OCI-LY1 (cell line): Measurements from ENCODE around the gene RPL7A.

Source experiments
- EZH2 ChIP-seq: fragments of 200-600 bp; sonication (generic), shearing (Covaris generic); IDR thresholded peaks from 2 replicates; pipeline ENCODE4 v1.8.0; 2017; ENCODE audit warnings: borderline replicate concordance, mixed run types, mild to moderate bottlenecking, antibody characterized with exemption, low read length, moderate library complexity, mixed read lengths
- TF ChIP-seq, protein P1 (sequence below): fragments of 200-600 bp; sonication (generic), shearing (Covaris generic); IDR thresholded peaks from 2 replicates; pipeline ENCODE4 v1.5.1; 2017; ENCODE audit warnings: mild to moderate bottlenecking, antibody characterized with exemption, low read length, moderate library complexity, mixed read lengths

DNA sequence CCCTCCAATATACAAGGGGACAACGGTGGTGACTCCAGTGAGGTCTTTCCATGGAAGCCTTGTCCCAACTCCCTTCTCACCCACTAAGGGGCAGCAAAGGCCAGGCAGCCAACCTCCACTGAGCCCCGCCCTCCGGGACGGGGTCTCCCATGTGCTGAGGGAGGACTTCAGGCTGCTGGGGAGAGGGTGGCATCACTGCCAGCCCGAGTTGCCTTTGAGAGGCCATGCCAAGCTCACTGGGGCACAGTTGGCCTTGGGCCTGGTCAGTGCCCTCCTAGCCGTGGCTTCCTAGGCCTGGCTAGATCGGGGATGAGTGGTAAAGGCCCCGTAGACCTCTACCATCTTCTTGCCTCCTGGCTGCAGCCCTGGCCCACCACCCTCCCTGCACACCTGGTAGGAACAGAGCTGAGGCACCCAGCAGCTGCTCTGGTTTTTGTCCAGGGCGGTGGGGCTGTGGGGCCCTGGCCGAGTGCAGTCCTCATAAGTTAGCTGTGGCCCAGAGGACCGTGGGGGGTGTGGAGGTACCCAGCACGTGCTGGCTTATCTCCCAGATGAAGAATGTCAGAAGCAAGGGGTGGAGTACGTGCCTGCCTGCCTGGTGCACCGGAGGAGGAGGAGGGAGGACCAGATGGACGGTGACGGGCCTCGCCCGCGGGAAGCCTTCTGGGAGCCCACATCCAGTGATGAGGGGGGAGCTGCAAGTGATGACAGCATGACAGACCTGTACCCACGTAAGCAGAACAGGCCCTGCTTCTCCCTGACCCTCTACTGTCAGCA lies 11.6 kb downstream of the RPL7A start:
- TF ChIP-seq, protein P1, sequence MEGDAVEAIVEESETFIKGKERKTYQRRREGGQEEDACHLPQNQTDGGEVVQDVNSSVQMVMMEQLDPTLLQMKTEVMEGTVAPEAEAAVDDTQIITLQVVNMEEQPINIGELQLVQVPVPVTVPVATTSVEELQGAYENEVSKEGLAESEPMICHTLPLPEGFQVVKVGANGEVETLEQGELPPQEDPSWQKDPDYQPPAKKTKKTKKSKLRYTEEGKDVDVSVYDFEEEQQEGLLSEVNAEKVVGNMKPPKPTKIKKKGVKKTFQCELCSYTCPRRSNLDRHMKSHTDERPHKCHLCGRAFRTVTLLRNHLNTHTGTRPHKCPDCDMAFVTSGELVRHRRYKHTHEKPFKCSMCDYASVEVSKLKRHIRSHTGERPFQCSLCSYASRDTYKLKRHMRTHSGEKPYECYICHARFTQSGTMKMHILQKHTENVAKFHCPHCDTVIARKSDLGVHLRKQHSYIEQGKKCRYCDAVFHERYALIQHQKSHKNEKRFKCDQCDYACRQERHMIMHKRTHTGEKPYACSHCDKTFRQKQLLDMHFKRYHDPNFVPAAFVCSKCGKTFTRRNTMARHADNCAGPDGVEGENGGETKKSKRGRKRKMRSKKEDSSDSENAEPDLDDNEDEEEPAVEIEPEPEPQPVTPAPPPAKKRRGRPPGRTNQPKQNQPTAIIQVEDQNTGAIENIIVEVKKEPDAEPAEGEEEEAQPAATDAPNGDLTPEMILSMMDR: no peak
- no peak for TF ChIP-seq EZH2
